Measurements from ENCODE around the gene CBX1. TPM values are rescaled to one million over a fixed set of nuclear protein-coding genes. Genes with fewer than 3 reads are reported as not detected.

Gene CBX1
- total RNA-seq, 1 experiment from 2014 or later = 126 TPM

DNA sequence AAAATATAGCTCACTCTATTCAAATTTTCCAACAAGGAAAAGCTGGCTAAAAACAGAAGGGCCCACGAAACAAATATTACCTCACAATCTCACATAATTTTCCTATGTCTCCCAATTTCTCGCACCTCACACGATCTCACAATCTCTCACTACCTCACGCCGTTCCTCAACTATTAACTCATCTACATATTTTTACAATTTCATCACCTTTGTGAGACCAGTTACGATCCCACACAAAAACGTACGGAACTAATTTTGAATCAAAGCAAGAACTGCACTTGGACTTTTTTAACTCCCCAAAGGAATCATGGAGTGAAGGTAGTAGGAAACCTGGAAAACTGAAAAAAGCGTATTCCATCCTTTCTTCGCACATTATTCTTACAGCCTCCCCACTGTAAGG, 1.1 kb downstream of the CBX1 start:
- Mint-ChIP-seq H3K27ac (ENCODE audit: unreplicated experiment) (peak overlapping the region; percentile 79), H3K36me3 (ENCODE audit: insufficient read depth, unreplicated experiment) (peaks cover 42% of the 10 kb centered on the region), H3K9me3 (ENCODE audit: low read depth, unreplicated experiment) (no peaks in the 10 kb centered on the region), H3K4me3 (ENCODE audit: low read depth, unreplicated experiment) (peak overlapping the region; percentile 87), H3K27me3 (ENCODE audit: unreplicated experiment) (no peaks in the 10 kb centered on the region), H3K4me1 (ENCODE audit: low read depth, unreplicated experiment) (peaks cover 27% of the 10 kb centered on the region)
- CTCF ChIA-PET = interaction anchor here (0.6 to 1.6 kb wide), 8 partner anchors 11 to 75 kb away, joined by 3 to 5 read pairs (median 4); no protein-coding TSS in a partner anchor
- BruUV-seq (replicated peaks) = no TSS peak
- TF ChIP-seq, protein P1, sequence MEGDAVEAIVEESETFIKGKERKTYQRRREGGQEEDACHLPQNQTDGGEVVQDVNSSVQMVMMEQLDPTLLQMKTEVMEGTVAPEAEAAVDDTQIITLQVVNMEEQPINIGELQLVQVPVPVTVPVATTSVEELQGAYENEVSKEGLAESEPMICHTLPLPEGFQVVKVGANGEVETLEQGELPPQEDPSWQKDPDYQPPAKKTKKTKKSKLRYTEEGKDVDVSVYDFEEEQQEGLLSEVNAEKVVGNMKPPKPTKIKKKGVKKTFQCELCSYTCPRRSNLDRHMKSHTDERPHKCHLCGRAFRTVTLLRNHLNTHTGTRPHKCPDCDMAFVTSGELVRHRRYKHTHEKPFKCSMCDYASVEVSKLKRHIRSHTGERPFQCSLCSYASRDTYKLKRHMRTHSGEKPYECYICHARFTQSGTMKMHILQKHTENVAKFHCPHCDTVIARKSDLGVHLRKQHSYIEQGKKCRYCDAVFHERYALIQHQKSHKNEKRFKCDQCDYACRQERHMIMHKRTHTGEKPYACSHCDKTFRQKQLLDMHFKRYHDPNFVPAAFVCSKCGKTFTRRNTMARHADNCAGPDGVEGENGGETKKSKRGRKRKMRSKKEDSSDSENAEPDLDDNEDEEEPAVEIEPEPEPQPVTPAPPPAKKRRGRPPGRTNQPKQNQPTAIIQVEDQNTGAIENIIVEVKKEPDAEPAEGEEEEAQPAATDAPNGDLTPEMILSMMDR (IDR thresholded peaks at IDR 0.05; ENCODE audit: unreplicated experiment) = no peak
- intact Hi-C loops (cut with micrococcal nuclease; ENCODE audit: unreplicated experiment) = no loop called here
- DNase-seq = no peak

DNA sequence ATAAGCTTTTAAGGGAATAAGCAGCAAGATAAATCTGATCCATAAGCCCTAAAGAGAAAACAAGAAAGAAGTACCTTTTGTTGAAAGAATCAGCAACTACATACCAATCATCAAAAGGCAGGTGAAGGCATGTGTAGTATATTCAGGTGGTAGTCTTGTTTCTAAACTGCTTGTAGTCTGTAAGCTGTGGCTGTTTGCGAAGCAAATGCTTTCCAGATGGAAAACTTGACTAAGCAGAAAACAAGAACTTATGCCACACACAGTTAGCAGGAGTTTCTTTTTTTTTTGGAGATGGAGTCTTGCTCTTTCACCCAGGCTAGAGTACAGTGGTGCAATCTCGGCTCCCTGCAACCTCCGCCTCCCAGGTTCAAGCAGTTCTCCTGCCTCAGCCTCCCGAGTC, 5.7 kb downstream of the CBX1 start:
- no TSS peak for BruUV-seq (replicated peaks)
- no peaks in the 10 kb centered on the region for H3K9me3 Mint-ChIP-seq (ENCODE audit: low read depth, unreplicated experiment)
- CTCF ChIA-PET = interaction anchor here (0.6 to 1.2 kb wide), 3 partner anchors 15 to 69 kb away, joined by 3 to 4 read pairs (median 3); no protein-coding TSS in a partner anchor
- no peaks in the 10 kb centered on the region for H3K27me3 Mint-ChIP-seq (ENCODE audit: unreplicated experiment)
- H3K36me3 Mint-ChIP-seq (ENCODE audit: insufficient read depth, unreplicated experiment) = peaks cover 45% of the 10 kb centered on the region
- H3K27ac Mint-ChIP-seq (ENCODE audit: unreplicated experiment) = no peak overlapping the region
- TF ChIP-seq, protein P1 (IDR thresholded peaks at IDR 0.05; ENCODE audit: unreplicated experiment) = no peak
- intact Hi-C loops (cut with micrococcal nuclease; ENCODE audit: unreplicated experiment) = no loop called here
- no peak for DNase-seq
- H3K4me3 Mint-ChIP-seq (ENCODE audit: low read depth, unreplicated experiment) = no peak overlapping the region
- peaks cover 32% of the 10 kb centered on the region for H3K4me1 Mint-ChIP-seq (ENCODE audit: low read depth, unreplicated experiment)

DNA sequence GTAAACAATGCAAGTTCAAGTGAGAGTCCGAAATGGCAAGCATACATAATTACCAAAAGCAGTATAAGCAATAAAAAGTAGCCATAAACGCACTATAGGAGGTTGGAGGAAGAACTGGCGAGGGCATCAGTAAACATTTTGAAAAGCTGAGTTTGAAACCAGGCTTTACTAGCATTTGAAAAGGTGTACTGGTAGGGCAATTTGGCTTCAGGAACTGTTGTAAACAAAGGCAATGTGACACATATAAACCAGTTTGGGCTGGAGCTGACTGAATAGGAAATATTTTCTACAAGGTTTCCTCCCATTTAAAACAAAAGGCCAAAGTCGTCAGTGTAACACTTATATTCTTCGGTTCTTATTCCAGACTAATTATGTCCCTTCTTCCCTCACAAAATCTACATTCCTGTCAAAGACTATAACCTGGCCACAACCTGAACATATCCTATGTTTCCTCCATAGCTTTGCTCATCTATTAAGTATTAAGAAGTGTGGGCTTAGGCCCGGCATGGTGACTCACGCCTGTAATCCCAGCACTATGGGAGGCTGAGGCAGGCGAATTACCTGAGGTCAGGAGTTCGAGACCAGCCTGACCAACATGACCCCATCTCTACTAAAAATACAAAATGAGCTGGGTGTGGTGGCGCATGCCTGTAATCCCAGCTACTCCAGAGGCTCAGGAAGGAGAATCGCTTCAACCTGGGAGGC, 7.8 kb downstream of the CBX1 start:
- Mint-ChIP-seq H3K4me3 (ENCODE audit: low read depth, unreplicated experiment) (no peak overlapping the region), H3K36me3 (ENCODE audit: insufficient read depth, unreplicated experiment) (peaks cover 40% of the 10 kb centered on the region), H3K9me3 (ENCODE audit: low read depth, unreplicated experiment) (no peaks in the 10 kb centered on the region), H3K27me3 (ENCODE audit: unreplicated experiment) (no peaks in the 10 kb centered on the region), H3K4me1 (ENCODE audit: low read depth, unreplicated experiment) (peaks cover 19% of the 10 kb centered on the region), H3K27ac (ENCODE audit: unreplicated experiment) (no peak overlapping the region)
- intact Hi-C loops (cut with micrococcal nuclease; ENCODE audit: unreplicated experiment) = no loop called here
- CTCF ChIA-PET = interaction anchor here (0.5 to 0.7 kb wide), 4 partner anchors 14 to 874 kb away, joined by 3 to 4 read pairs (median 3); no protein-coding TSS in a partner anchor
- no peak for DNase-seq
- no TSS peak for BruUV-seq (replicated peaks)
- TF ChIP-seq, protein P1 (IDR thresholded peaks at IDR 0.05; ENCODE audit: unreplicated experiment) = no peak

DNA sequence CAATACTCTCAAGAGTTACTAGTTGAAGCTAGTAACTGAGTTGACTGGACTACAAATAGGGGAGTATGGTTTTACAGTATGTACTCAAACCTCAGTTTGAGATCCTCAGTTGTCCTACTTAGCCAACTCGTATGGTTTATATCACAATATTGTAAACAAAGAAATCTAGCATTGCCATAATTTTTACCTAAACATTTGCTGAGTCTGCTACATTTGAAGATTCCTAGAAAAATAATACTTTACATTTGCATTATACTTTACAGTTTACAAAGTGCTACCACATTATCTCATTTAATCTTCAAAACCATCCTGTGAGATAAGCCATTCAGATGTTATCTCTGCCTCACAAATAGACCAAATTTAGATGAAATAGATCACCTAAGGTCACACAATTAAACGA, 16.3 kb downstream of the CBX1 start:
- Mint-ChIP-seq H3K4me1 (ENCODE audit: low read depth, unreplicated experiment) (peaks cover 9% of the 10 kb centered on the region), H3K36me3 (ENCODE audit: insufficient read depth, unreplicated experiment) (peaks cover 12% of the 10 kb centered on the region), H3K4me3 (ENCODE audit: low read depth, unreplicated experiment) (no peak overlapping the region), H3K27ac (ENCODE audit: unreplicated experiment) (no peak overlapping the region), H3K9me3 (ENCODE audit: low read depth, unreplicated experiment) (no peaks in the 10 kb centered on the region), H3K27me3 (ENCODE audit: unreplicated experiment) (no peaks in the 10 kb centered on the region)
- CTCF ChIA-PET = interaction anchor here (0.6 to 2.1 kb wide), 3 partner anchors 12 to 49 kb away, joined by 3 to 8 read pairs (median 4); no protein-coding TSS in a partner anchor
- TF ChIP-seq, protein P1 (IDR thresholded peaks at IDR 0.05; ENCODE audit: unreplicated experiment) = no peak
- intact Hi-C loops (cut with micrococcal nuclease; ENCODE audit: unreplicated experiment) = no loop called here
- no peak for DNase-seq
- BruUV-seq (replicated peaks) = no TSS peak

All from Calu3 (cell line).